Right ventricle myocardium superior (tissue), 1 donor: ENCODE data around the gene C11orf71. TPM values are rescaled to one million over a fixed set of nuclear protein-coding genes. Genes with fewer than 3 reads are reported as not detected.
A peak's percentile ranks its signal among the peaks of the same experiment; 100 is the strongest.

ENCODE experiments used
- ATAC-seq: fragments of 200-7000 bp; cut with Tn5 transposase; one replicate; pipeline ENCODE4 v1.9.1; 2020; ENCODE audit warnings: mild to moderate bottlenecking; ENCODE audit not compliant: poor library complexity
- DNase-seq: peaks from one replicate; pipeline ENCODE4 v3.0.0-alpha.2; 2020
- intact Hi-C: fragments of 100-400 bp; cut with DNase I; formaldehyde crosslinking; loops from one replicate; pipeline ENCODE4 v1.11.2; 2022
- total RNA-seq: library from RNA; stranded (reverse); fragmentation: NEBNext Ultra II Directional; extraction: Animal tissue kit (Norgen Biotek cat#: 25700); gene quantifications from one replicate; pipeline ENCODE4 v1.2.1, GENCODE V29; 2021
- donor health status: DM: no; HTN: yes; CAD: no; lungs with severe emphysema.

Gene C11orf71
- total RNA-seq, 1 donor from 2014 or later = 8.9 TPM

DNA sequence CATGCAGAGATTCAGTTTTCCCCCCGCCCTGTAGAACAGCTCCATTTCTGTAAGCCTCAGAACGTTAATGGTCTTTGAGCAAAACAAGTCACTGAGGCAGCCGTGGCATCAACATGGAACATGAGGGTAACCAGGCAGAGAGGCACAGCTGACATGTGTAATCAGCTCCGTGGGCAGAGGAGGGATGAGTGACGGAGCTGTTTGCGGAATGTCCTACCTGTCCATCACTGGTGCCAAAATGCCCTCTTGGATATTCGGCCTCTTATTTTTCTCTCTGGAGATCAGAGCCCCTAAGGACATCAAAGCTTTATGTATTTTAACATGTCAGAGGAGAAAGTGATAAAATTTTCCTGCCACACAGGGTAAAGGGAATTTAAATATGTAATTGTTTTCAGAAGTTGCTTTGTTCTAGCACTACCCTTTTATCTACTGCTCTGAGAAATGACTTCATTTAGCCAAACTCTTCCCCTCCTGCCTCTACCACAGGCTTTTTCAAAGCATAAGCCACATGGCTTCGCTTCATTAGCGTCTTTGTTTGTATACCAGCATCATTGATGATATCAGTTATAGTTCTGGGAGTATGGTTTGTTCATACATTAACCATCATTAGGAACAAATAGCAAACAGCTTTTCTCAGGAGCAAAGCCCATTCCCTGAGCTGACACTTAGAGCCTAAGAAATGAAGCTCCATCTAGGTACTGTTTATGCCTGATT lies 32.9 kb downstream of the C11orf71 start:
- intact Hi-C loops = no loop called here
- no peak for DNase-seq
- ATAC-seq = no peak

DNA sequence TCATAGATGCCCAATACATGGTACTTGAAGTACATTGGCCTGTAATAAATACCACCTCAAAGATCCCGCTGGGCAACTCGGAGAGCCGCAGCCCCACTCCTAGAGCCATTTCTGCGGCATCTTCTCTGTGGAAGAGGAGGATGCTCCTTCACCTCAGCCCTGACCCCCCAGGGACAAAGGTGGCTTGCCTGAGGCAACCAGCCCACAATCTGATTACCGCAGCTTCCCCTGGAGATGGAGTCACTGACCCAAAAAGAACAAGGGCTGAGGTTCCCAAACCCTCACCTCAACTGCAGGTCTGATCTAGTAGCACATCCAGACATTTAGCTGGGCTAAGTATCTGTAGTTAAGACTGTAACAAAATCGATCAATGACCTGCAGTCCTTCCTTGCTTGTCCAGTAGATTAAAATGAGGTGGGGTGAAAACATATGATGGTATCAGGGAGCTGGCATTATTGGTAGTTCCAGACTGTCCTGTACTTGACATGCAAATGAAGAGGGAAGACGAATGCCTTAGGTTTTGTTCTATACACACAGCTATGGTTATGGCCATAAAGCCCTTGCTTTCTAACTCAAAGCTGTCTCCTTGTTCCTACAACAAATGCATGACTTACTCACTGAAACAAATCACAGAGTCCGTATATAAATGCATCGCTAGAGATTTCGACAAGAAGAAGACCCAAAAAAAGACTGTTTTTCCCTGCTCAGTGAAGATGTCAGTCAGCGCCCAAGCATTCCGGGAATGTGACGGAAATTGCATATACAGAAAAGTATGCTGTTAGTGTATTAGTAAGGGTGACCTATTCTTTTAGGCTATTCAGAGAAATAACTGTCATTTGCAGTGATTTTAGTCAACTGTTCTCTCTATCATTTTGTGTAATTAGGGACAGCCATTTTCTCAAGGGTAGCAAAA lies 33.7 kb downstream of the C11orf71 start:
- no peak for ATAC-seq
- intact Hi-C loops = no loop called here

DNA sequence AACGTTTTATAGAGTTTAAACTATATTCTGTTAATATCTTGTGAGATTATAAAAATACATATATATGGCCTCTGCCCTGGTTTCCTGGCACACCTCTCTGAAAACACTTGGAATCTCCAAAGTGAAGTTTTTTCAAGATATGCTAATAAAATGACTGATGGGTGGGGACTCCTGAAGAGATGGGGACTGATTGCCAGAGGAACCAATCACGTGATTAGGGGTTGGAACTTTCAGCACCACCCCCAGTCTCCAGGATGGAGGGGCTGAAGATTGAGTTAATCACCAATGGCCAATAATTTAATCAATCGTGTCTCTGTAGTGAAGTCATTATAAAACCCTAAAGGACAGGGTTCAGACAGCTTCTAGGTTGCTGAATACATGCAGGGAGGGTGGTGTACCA lies 37.4 kb downstream of the C11orf71 start:
- intact Hi-C loops = no loop called here

More for the DNA sequence above, 33.7 kb downstream of the C11orf71 start:
- no peak for DNase-seq

DNA sequence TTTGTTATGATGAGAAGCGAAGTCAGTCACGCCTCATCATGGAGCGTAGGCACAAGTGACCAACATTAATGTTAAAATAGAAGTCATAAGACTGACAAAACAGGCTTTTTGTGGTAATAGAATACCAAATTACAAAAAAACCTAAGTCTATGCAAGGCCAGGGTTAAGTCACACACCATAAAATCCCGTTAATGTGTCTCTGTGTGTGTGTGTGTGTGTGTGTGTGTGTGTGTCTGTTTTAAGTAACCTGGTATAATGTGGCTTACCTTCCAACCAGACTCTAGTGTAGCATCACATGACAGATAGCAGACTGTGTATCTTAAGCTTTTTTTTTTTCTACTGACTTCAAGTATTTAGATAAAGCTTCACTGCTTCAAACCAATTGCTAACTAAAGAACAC lies 38.0 kb downstream of the C11orf71 start:
- intact Hi-C loops = no loop called here
- ATAC-seq (no peak), DNase-seq (no peak)

More for the DNA sequence above, 37.4 kb downstream of the C11orf71 start:
- DNase-seq = no peak
- ATAC-seq = no peak

DNA sequence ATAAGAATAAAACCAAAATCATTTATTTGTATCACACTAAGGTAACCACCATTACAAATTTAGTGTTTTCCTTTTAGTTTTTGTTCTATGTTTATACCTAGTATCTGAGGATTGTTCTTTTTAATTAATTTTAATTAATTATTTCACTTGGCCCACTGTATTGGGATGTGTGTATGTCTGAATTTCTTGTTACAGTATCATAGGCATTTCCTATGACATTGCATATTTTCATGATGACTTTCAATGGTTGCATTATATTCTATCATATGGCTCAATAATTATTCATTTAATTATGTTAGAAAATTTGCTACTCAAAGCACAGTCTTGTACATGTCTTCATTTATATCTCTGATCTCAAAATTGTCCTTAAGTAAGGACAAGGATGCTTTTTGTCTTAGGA lies 41.0 kb downstream of the C11orf71 start:
- intact Hi-C loops = no loop called here
- DNase-seq = no peak
- ATAC-seq = no peak

DNA sequence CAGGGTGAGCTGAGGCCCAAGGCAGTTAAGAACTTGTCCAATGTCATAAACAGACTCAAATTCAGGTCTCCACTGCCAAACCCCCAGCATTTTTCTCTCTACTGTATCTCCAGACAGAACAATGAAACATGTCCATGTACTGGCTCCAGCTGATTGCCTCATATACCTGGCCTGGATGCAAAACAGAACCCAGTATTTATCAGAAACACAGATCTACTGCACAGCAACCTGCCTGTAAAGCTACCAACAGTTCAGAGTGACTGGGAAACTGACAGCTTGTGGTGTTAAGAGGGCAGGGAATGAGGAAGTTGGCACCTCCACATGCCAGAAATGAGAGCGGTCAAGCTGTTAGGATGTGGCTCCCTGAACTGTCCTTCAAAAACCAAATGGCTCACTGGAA lies 41.6 kb downstream of the C11orf71 start:
- DNase-seq (no peak), ATAC-seq (peak; percentile 58)
- intact Hi-C loops = no loop called here

DNA sequence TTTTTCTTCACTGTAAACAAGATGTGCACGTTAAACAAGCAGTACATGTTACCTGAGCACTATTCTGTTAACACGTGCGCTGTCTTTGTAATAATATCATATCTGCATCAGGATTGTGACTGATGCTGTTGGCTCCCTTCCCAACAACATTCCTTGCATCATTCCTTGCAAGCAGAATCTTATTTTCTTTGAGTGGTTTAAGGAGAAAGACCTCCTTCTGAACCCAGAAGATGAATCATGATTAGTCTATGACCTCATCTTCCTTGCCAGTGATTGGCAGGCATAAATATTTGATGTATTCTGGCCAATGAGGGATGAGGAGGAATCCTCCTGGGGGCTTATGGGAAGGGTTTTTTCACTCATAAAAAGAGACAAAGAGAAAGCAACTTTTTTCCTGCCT lies 46.2 kb downstream of the C11orf71 start:
- no peak for DNase-seq
- no peak for ATAC-seq
- intact Hi-C loops = no loop called here

DNA sequence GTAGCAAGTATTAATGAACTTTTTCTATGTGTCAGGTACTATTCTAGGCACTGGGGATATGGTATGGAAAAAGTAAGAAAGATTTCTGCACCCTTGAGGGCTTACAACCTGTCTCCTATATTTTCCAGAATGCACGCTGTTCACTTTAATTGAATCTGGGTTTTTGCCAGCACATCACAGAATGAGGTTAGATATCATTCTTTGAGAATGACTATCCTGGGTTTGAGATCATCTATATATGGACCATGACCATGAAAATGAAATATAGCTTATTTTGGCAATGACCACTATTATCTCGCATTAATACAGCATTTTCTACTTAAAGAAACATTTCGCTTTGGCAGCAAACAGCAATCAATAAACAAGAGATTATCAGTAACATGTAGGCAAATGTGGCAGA lies 46.9 kb downstream of the C11orf71 start:
- ATAC-seq = no peak
- intact Hi-C loops = no loop called here

DNA sequence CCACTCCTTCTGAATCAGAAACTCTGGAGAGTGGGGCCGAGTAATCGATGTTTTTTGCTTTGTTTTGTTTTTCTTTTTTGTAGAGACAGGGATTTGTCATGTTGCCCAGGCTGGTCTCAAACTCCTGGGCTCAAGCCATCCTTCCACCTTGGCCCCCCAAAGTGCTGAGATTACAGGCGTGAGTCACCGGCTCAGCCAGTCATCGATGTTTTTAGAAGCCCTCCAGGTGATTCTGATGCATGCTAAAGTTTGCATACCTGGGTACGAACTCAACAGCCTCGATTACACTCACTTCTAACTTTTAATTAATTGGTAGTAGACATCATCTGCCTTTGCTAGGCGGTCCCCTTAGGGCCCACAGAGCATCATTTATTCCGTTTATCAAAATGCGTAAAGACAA lies 50.3 kb downstream of the C11orf71 start:
- no peak for ATAC-seq
- intact Hi-C loops = no loop called here
- DNase-seq = no peak

More for the DNA sequence above, 46.9 kb downstream of the C11orf71 start:
- no peak for DNase-seq

Other genes with a start within 250 kb of the C11orf71 start
- 29.8 TPM for gene NNMT, start 104.1 kb downstream of the C11orf71 start, total RNA-seq
- 20.5 TPM for gene RBM7, start 155 bp upstream of the C11orf71 start, total RNA-seq
- 165 TPM for gene REXO2, start 39.0 kb upstream of the C11orf71 start, total RNA-seq
- not detected for gene NXPE1, start 159.4 kb upstream of the C11orf71 start, total RNA-seq
- not detected for gene NXPE4, start 195.3 kb upstream of the C11orf71 start, total RNA-seq